Measurements from ENCODE around the gene SYK.
A peak's percentile ranks its signal among the peaks of the same experiment; 100 is the strongest.

SYK gene

GRCh38 chr9:90909747-90910283 lies 108.2 kb downstream of the SYK start:
- ATAC-seq (replicated peaks; ENCODE audit: extremely low read depth, poor library complexity, severe bottlenecking) (no peak), DNase-seq (ENCODE audit: low spot score in 2 of 2) (no peak)
- no peaks in the 10 kb centered on the region for H3K36me3 Mint-ChIP-seq (ENCODE audit: insufficient read depth)
- no peaks in the 10 kb centered on the region for H3K4me1 Mint-ChIP-seq
- no peak overlapping the region for H3K27ac Mint-ChIP-seq (ENCODE audit: low read depth)
- no peaks in the 10 kb centered on the region for H3K9me3 Mint-ChIP-seq
- no peak overlapping the region for H3K4me3 Mint-ChIP-seq
- peaks cover 6% of the 10 kb centered on the region for H3K27me3 Mint-ChIP-seq

GRCh38 chr9:90914196-90914595 lies 112.6 kb downstream of the SYK start:
- DNase-seq (ENCODE audit: low spot score in 2 of 2) (no peak), ATAC-seq (replicated peaks; ENCODE audit: extremely low read depth, poor library complexity, severe bottlenecking) (no peak)
- H3K27me3 Mint-ChIP-seq = no peaks in the 10 kb centered on the region
- no peaks in the 10 kb centered on the region for H3K36me3 Mint-ChIP-seq (ENCODE audit: insufficient read depth)
- no peaks in the 10 kb centered on the region for H3K9me3 Mint-ChIP-seq
- no peak overlapping the region for H3K27ac Mint-ChIP-seq (ENCODE audit: low read depth)
- H3K4me3 Mint-ChIP-seq = no peak overlapping the region
- no peaks in the 10 kb centered on the region for H3K4me1 Mint-ChIP-seq

GRCh38 chr9:90914868-90915483 lies 113.4 kb downstream of the SYK start:
- no peaks in the 10 kb centered on the region for H3K36me3 Mint-ChIP-seq (ENCODE audit: insufficient read depth)
- no peaks in the 10 kb centered on the region for H3K4me1 Mint-ChIP-seq
- DNase-seq (ENCODE audit: low spot score in 2 of 2) (peak; percentile 40 to 57), ATAC-seq (replicated peaks; ENCODE audit: extremely low read depth, poor library complexity, severe bottlenecking) (peak; percentile 74)
- H3K27me3 Mint-ChIP-seq = no peaks in the 10 kb centered on the region
- no peak overlapping the region for H3K27ac Mint-ChIP-seq (ENCODE audit: low read depth)
- H3K9me3 Mint-ChIP-seq = no peaks in the 10 kb centered on the region
- H3K4me3 Mint-ChIP-seq = no peak overlapping the region

- no peaks in the 10 kb centered on the region for H3K36me3 Mint-ChIP-seq (ENCODE audit: insufficient read depth)
- ATAC-seq (replicated peaks; ENCODE audit: extremely low read depth, poor library complexity, severe bottlenecking) = no peak
- H3K27ac Mint-ChIP-seq (ENCODE audit: low read depth) = no peak overlapping the region
- no peak overlapping the region for H3K4me3 Mint-ChIP-seq
- H3K4me1 Mint-ChIP-seq = no peaks in the 10 kb centered on the region
- DNase-seq (ENCODE audit: low spot score in 2 of 2) = no peak
- H3K27me3 Mint-ChIP-seq = no peaks in the 10 kb centered on the region
- no peaks in the 10 kb centered on the region for H3K9me3 Mint-ChIP-seq
Observed at GRCh38 chr9:90915693-90916092, 114.1 kb downstream of the SYK start.

- Mint-ChIP-seq H3K4me1 (no peaks in the 10 kb centered on the region), H3K27me3 (no peaks in the 10 kb centered on the region), H3K4me3 (no peak overlapping the region), H3K9me3 (no peaks in the 10 kb centered on the region), H3K36me3 (ENCODE audit: insufficient read depth) (no peaks in the 10 kb centered on the region), H3K27ac (ENCODE audit: low read depth) (no peak overlapping the region)
- ATAC-seq (replicated peaks; ENCODE audit: extremely low read depth, poor library complexity, severe bottlenecking) (no peak), DNase-seq (ENCODE audit: low spot score in 2 of 2) (no peak)
Observed at GRCh38 chr9:90916147-90916734, 114.6 kb downstream of the SYK start.

GRCh38 chr9:90919883-90920282 lies 118.3 kb downstream of the SYK start:
- H3K9me3 Mint-ChIP-seq = no peaks in the 10 kb centered on the region
- H3K4me3 Mint-ChIP-seq = no peak overlapping the region
- H3K4me1 Mint-ChIP-seq = no peaks in the 10 kb centered on the region
- no peaks in the 10 kb centered on the region for H3K36me3 Mint-ChIP-seq (ENCODE audit: insufficient read depth)
- H3K27ac Mint-ChIP-seq (ENCODE audit: low read depth) = no peak overlapping the region
- no peak for DNase-seq (ENCODE audit: low spot score in 2 of 2)
- no peak for ATAC-seq (replicated peaks; ENCODE audit: extremely low read depth, poor library complexity, severe bottlenecking)
- peaks cover 6% of the 10 kb centered on the region for H3K27me3 Mint-ChIP-seq

- H3K9me3 Mint-ChIP-seq = no peaks in the 10 kb centered on the region
- H3K4me1 Mint-ChIP-seq = no peaks in the 10 kb centered on the region
- H3K4me3 Mint-ChIP-seq = no peak overlapping the region
- ATAC-seq (replicated peaks; ENCODE audit: extremely low read depth, poor library complexity, severe bottlenecking) (no peak), DNase-seq (ENCODE audit: low spot score in 2 of 2) (no peak)
- H3K27ac Mint-ChIP-seq (ENCODE audit: low read depth) = no peak overlapping the region
- no peaks in the 10 kb centered on the region for H3K36me3 Mint-ChIP-seq (ENCODE audit: insufficient read depth)
- H3K27me3 Mint-ChIP-seq = peaks cover 6% of the 10 kb centered on the region
Observed at GRCh38 chr9:90921104-90921503, 119.5 kb downstream of the SYK start.

GRCh38 chr9:90921969-90922368 lies 120.3 kb downstream of the SYK start:
- Mint-ChIP-seq H3K27me3 (peaks cover 6% of the 10 kb centered on the region), H3K9me3 (no peaks in the 10 kb centered on the region), H3K4me1 (no peaks in the 10 kb centered on the region), H3K36me3 (ENCODE audit: insufficient read depth) (no peaks in the 10 kb centered on the region), H3K4me3 (no peak overlapping the region), H3K27ac (ENCODE audit: low read depth) (no peak overlapping the region)
- ATAC-seq (replicated peaks; ENCODE audit: extremely low read depth, poor library complexity, severe bottlenecking) (no peak), DNase-seq (ENCODE audit: low spot score in 2 of 2) (no peak)

GRCh38 chr9:90925581-90926257 lies 124.1 kb downstream of the SYK start:
- no peaks in the 10 kb centered on the region for H3K4me1 Mint-ChIP-seq
- H3K9me3 Mint-ChIP-seq = no peaks in the 10 kb centered on the region
- no peak for ATAC-seq (replicated peaks; ENCODE audit: extremely low read depth, poor library complexity, severe bottlenecking)
- no peaks in the 10 kb centered on the region for H3K36me3 Mint-ChIP-seq (ENCODE audit: insufficient read depth)
- H3K27ac Mint-ChIP-seq (ENCODE audit: low read depth) = no peak overlapping the region
- no peak for DNase-seq (ENCODE audit: low spot score in 2 of 2)
- H3K4me3 Mint-ChIP-seq = no peak overlapping the region
- peaks cover 6% of the 10 kb centered on the region for H3K27me3 Mint-ChIP-seq

GRCh38 chr9:90926936-90927335 lies 125.3 kb downstream of the SYK start:
- H3K4me1 Mint-ChIP-seq = no peaks in the 10 kb centered on the region
- H3K27ac Mint-ChIP-seq (ENCODE audit: low read depth) = no peak overlapping the region
- ATAC-seq (replicated peaks; ENCODE audit: extremely low read depth, poor library complexity, severe bottlenecking) (no peak), DNase-seq (ENCODE audit: low spot score in 2 of 2) (no peak)
- H3K9me3 Mint-ChIP-seq = no peaks in the 10 kb centered on the region
- no peak overlapping the region for H3K4me3 Mint-ChIP-seq
- H3K27me3 Mint-ChIP-seq = peaks cover 6% of the 10 kb centered on the region
- H3K36me3 Mint-ChIP-seq (ENCODE audit: insufficient read depth) = no peaks in the 10 kb centered on the region

- no peak overlapping the region for H3K27ac Mint-ChIP-seq (ENCODE audit: low read depth)
- no peaks in the 10 kb centered on the region for H3K36me3 Mint-ChIP-seq (ENCODE audit: insufficient read depth)
- peaks cover 8% of the 10 kb centered on the region for H3K27me3 Mint-ChIP-seq
- DNase-seq (ENCODE audit: low spot score in 2 of 2) (no peak), ATAC-seq (replicated peaks; ENCODE audit: extremely low read depth, poor library complexity, severe bottlenecking) (no peak)
- H3K4me3 Mint-ChIP-seq = no peak overlapping the region
- no peaks in the 10 kb centered on the region for H3K4me1 Mint-ChIP-seq
- H3K9me3 Mint-ChIP-seq = no peaks in the 10 kb centered on the region
Observed at GRCh38 chr9:90927496-90927895, 125.9 kb downstream of the SYK start.

- no peak overlapping the region for H3K27ac Mint-ChIP-seq (ENCODE audit: low read depth)
- no peak for DNase-seq (ENCODE audit: low spot score in 2 of 2)
- H3K27me3 Mint-ChIP-seq = peaks cover 15% of the 10 kb centered on the region
- no peaks in the 10 kb centered on the region for H3K4me1 Mint-ChIP-seq
- ATAC-seq (replicated peaks; ENCODE audit: extremely low read depth, poor library complexity, severe bottlenecking) = no peak
- no peaks in the 10 kb centered on the region for H3K9me3 Mint-ChIP-seq
- no peak overlapping the region for H3K4me3 Mint-ChIP-seq
- no peaks in the 10 kb centered on the region for H3K36me3 Mint-ChIP-seq (ENCODE audit: insufficient read depth)
Observed at GRCh38 chr9:90929626-90930025, 128.0 kb downstream of the SYK start.

- DNase-seq (ENCODE audit: low spot score in 2 of 2) = no peak
- Mint-ChIP-seq H3K4me1 (no peaks in the 10 kb centered on the region), H3K27me3 (peaks cover 30% of the 10 kb centered on the region), H3K27ac (ENCODE audit: low read depth) (no peak overlapping the region), H3K4me3 (no peak overlapping the region), H3K36me3 (ENCODE audit: insufficient read depth) (no peaks in the 10 kb centered on the region), H3K9me3 (no peaks in the 10 kb centered on the region)
- no peak for ATAC-seq (replicated peaks; ENCODE audit: extremely low read depth, poor library complexity, severe bottlenecking)
Observed at GRCh38 chr9:90933468-90933867, 131.8 kb downstream of the SYK start.

Data from central memory CD8-positive, alpha-beta T cell (primary cell).